ENCODE measurements around the gene SLC22A17.

SLC22A17 gene

GRCh38 chr14:23322568-23323517 is 29.8 kb downstream of the SLC22A17 start:
- Histone ChIP-seq H3K36me3 (ENCODE audit: control insufficient read depth in 2 of 2, insufficient read depth in 2 of 2, low read length in 2 of 2) (peaks cover 16 to 24% of the 10 kb centered on the region in 2 donors), H3K27ac (ENCODE audit: low read depth in 2 of 2, low read length in 2 of 2) (peak overlapping the region in 1 of 2 donors; percentile 88), H3K27me3 (ENCODE audit: control insufficient read depth in 2 of 2, insufficient read depth in 2 of 2, low read length in 2 of 2) (no peaks in the 10 kb centered on the region), H3K9ac (ENCODE audit: low read depth in 1 of 2, low read length in 2 of 2) (peak overlapping the region; percentile 89 to 91), H3K4me1 (ENCODE audit: control insufficient read depth in 2 of 2, insufficient read depth in 2 of 2, low read length in 2 of 2) (peaks cover 13 to 16% of the 10 kb centered on the region in 2 donors), H3K9me3 (ENCODE audit: control insufficient read depth in 2 of 2, low read length in 2 of 2) (no peaks in the 10 kb centered on the region), H3K4me3 (ENCODE audit: low read length in 2 of 2) (peak overlapping the region; percentile 93 to 94)

DNA sequence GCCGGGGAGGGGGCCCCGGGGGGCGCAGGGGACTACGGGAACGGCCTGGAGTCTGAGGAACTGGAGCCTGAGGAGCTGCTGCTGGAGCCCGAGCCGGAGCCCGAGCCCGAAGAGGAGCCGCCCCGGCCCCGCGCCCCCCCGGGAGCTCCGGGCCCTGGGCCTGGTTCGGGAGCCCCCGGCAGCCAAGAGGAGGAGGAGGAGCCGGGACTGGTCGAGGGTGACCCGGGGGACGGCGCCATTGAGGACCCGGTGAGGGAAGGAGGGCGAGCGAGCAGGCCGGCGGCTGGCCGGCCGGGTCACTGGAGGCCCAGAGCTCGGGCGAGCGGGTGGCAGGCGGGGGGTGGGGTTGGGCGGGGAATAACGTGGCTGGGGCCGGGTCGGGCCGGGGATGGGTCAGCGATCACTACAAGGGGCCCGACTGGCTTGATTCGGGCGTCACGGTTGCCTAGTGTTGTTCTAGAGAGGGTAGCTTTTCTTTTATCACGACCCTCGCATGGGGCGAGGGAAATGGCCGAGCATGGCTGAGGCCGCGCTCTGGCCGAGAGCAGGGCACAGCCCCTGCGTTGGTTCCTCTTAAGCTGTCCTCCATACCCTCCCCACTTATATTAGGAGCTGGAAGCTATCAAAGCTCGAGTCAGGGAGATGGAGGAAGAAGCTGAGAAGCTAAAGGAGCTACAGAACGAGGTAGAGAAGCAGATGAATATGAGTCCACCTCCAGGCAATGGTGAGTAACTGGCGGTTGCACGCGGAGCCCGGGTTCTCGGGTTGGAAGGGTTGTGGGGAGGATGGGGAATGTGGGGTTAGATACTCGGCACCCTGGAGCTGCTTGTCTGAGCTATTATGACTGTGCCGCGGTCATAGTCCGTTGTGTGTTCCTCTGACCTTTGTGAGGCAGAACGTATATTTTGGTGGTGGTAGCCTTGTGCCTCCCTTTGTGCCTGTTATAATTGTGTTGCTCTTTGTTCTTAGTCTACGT is 30.8 kb downstream of the SLC22A17 start:
- peaks cover 16 to 24% of the 10 kb centered on the region in 2 donors for H3K36me3 ChIP-seq (ENCODE audit: control insufficient read depth in 2 of 2, insufficient read depth in 2 of 2, low read length in 2 of 2)
- peak overlapping the region; percentile 88 for H3K27ac ChIP-seq (ENCODE audit: low read depth in 2 of 2, low read length in 2 of 2)
- peaks cover 13 to 16% of the 10 kb centered on the region in 2 donors for H3K4me1 ChIP-seq (ENCODE audit: control insufficient read depth in 2 of 2, insufficient read depth in 2 of 2, low read length in 2 of 2)
- no peaks in the 10 kb centered on the region for H3K27me3 ChIP-seq (ENCODE audit: control insufficient read depth in 2 of 2, insufficient read depth in 2 of 2, low read length in 2 of 2)
- H3K9me3 ChIP-seq (ENCODE audit: control insufficient read depth in 2 of 2, low read length in 2 of 2), result no peaks in the 10 kb centered on the region
- H3K4me3 ChIP-seq (ENCODE audit: low read length in 2 of 2), result peak overlapping the region; percentile 93 to 94
- peak overlapping the region; percentile 89 to 91 for H3K9ac ChIP-seq (ENCODE audit: low read depth in 1 of 2, low read length in 2 of 2)

- Histone ChIP-seq H3K9me3 (ENCODE audit: control insufficient read depth in 2 of 2, low read length in 2 of 2) (no peaks in the 10 kb centered on the region), H3K4me1 (ENCODE audit: control insufficient read depth in 2 of 2, insufficient read depth in 2 of 2, low read length in 2 of 2) (peaks cover 13 to 16% of the 10 kb centered on the region in 2 donors), H3K4me3 (ENCODE audit: low read length in 2 of 2) (peak within 1 kb of the TSS; percentile 93 to 94), H3K27me3 (ENCODE audit: control insufficient read depth in 2 of 2, insufficient read depth in 2 of 2, low read length in 2 of 2) (no peaks in the 10 kb centered on the region), H3K36me3 (ENCODE audit: control insufficient read depth in 2 of 2, insufficient read depth in 2 of 2, low read length in 2 of 2) (peaks cover 16 to 24% of the 10 kb centered on the region in 2 donors), H3K27ac (ENCODE audit: low read depth in 2 of 2, low read length in 2 of 2) (peak within 1 kb of the TSS; percentile 88 to 92), H3K9ac (ENCODE audit: low read depth in 1 of 2, low read length in 2 of 2) (peak within 1 kb of the TSS; percentile 89 to 91)
These were observed 31.8 kb downstream of the SLC22A17 start, which contains the start of gene PABPN1 for GRCh38 chr14:23320584-23321571. TSS of gene PABPN1 (plus strand) at chr14:23321457. CDS start at chr14:23321470, 13 bp downstream.

- Histone ChIP-seq H3K9ac (ENCODE audit: low read depth in 1 of 2, low read length in 2 of 2) (peak overlapping the region; percentile 17 to 53), H3K27ac (ENCODE audit: low read depth in 2 of 2, low read length in 2 of 2) (peak overlapping the region; percentile 86 to 92), H3K4me1 (ENCODE audit: control insufficient read depth in 2 of 2, insufficient read depth in 2 of 2, low read length in 2 of 2) (peaks cover 13 to 16% of the 10 kb centered on the region in 2 donors), H3K9me3 (ENCODE audit: control insufficient read depth in 2 of 2, low read length in 2 of 2) (no peaks in the 10 kb centered on the region), H3K36me3 (ENCODE audit: control insufficient read depth in 2 of 2, insufficient read depth in 2 of 2, low read length in 2 of 2) (peaks cover 12 to 20% of the 10 kb centered on the region in 2 donors), H3K27me3 (ENCODE audit: control insufficient read depth in 2 of 2, insufficient read depth in 2 of 2, low read length in 2 of 2) (no peaks in the 10 kb centered on the region), H3K4me3 (ENCODE audit: low read length in 2 of 2) (peak overlapping the region; percentile 67 to 74)
These were observed 32.7 kb downstream of the SLC22A17 start for GRCh38 chr14:23319746-23320583.

DNA sequence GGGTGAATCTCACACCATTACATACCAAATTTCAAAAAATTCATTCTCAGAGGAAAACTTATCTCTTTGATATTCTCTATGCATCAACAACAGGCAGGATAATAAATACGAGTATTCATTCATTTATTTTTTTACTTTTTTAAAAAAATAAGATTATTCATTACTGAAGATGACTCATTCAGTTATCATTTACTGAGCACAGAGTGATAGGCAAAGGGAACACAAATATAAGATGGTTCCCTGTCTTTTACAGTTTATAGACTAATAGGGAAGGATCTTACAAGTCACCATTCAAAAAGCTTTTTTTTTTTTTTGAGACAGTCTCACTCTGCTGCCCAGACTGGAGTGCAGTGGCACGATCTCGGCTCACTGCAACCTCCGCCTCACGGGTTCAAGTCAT is 36.4 kb downstream of the SLC22A17 start:
- no peak overlapping the region for H3K27ac ChIP-seq (ENCODE audit: low read depth in 2 of 2, low read length in 2 of 2)
- H3K4me3 ChIP-seq (ENCODE audit: low read length in 2 of 2), result no peak overlapping the region
- peaks cover 5 to 6% of the 10 kb centered on the region in 2 donors for H3K4me1 ChIP-seq (ENCODE audit: control insufficient read depth in 2 of 2, insufficient read depth in 2 of 2, low read length in 2 of 2)
- H3K9me3 ChIP-seq (ENCODE audit: control insufficient read depth in 2 of 2, low read length in 2 of 2), result no peaks in the 10 kb centered on the region
- H3K27me3 ChIP-seq (ENCODE audit: control insufficient read depth in 2 of 2, insufficient read depth in 2 of 2, low read length in 2 of 2), result no peaks in the 10 kb centered on the region
- peaks cover 0 to 5% of the 10 kb centered on the region in 2 donors for H3K36me3 ChIP-seq (ENCODE audit: control insufficient read depth in 2 of 2, insufficient read depth in 2 of 2, low read length in 2 of 2)
- H3K9ac ChIP-seq (ENCODE audit: low read depth in 1 of 2, low read length in 2 of 2), result no peak overlapping the region

GRCh38 chr14:23310546-23310945 is 42.1 kb downstream of the SLC22A17 start:
- Histone ChIP-seq H3K9ac (ENCODE audit: low read depth in 1 of 2, low read length in 2 of 2) (no peak overlapping the region), H3K9me3 (ENCODE audit: control insufficient read depth in 2 of 2, low read length in 2 of 2) (no peaks in the 10 kb centered on the region), H3K27ac (ENCODE audit: low read depth in 2 of 2, low read length in 2 of 2) (no peak overlapping the region), H3K27me3 (ENCODE audit: control insufficient read depth in 2 of 2, insufficient read depth in 2 of 2, low read length in 2 of 2) (no peaks in the 10 kb centered on the region), H3K4me3 (ENCODE audit: low read length in 2 of 2) (no peak overlapping the region), H3K4me1 (ENCODE audit: control insufficient read depth in 2 of 2, insufficient read depth in 2 of 2, low read length in 2 of 2) (peaks cover 29 to 37% of the 10 kb centered on the region in 2 donors), H3K36me3 (ENCODE audit: control insufficient read depth in 2 of 2, insufficient read depth in 2 of 2, low read length in 2 of 2) (peaks cover 16 to 31% of the 10 kb centered on the region in 2 donors)

- Histone ChIP-seq H3K9me3 (ENCODE audit: control insufficient read depth in 2 of 2, low read length in 2 of 2) (no peaks in the 10 kb centered on the region), H3K4me3 (ENCODE audit: low read length in 2 of 2) (peak overlapping the region in 1 of 2 donors; percentile 36), H3K9ac (ENCODE audit: low read depth in 1 of 2, low read length in 2 of 2) (no peak overlapping the region), H3K27me3 (ENCODE audit: control insufficient read depth in 2 of 2, insufficient read depth in 2 of 2, low read length in 2 of 2) (no peaks in the 10 kb centered on the region), H3K4me1 (ENCODE audit: control insufficient read depth in 2 of 2, insufficient read depth in 2 of 2, low read length in 2 of 2) (peaks cover 31 to 42% of the 10 kb centered on the region in 2 donors), H3K36me3 (ENCODE audit: control insufficient read depth in 2 of 2, insufficient read depth in 2 of 2, low read length in 2 of 2) (peaks cover 16 to 31% of the 10 kb centered on the region in 2 donors), H3K27ac (ENCODE audit: low read depth in 2 of 2, low read length in 2 of 2) (no peak overlapping the region)
These were observed 43.8 kb downstream of the SLC22A17 start for GRCh38 chr14:23308721-23309445.

All from mucosa of rectum (tissue), 2 donors.